HPDE6-E6E7 (cell line): Measurements from ENCODE around the gene HEXB.
"Not testable (repeated sequence)": the region's sequence is repeated elsewhere in the genome, so short reads cannot be mapped to it uniquely, and the experiment has no call there.

Source experiments
- DNase-seq: peaks from one replicate; pipeline ENCODE4 v3.0.0; 2011; ENCODE audit warnings: missing footprints; ENCODE audit errors: extremely low spot score

HEXB gene

DNA sequence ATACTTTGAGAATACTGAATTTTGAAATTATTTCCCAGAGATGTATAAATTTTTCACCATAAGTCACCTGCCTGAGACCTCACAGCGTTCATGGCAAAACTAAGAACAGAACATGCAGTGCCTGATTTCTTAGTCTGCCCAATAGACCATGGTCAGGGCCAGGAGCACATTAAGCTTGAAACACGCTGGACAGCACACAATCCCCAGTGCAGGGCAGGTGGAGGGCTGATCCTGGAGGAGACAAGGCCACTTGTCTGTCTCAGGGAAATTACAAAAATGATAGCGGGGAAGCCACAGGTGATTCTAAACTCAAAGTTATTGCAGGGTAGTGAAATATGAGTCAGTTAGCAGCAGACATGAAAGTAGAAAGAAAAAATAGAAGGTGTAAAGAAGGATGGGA lies 25.9 kb upstream of the HEXB start:
- no peak for DNase-seq

DNA sequence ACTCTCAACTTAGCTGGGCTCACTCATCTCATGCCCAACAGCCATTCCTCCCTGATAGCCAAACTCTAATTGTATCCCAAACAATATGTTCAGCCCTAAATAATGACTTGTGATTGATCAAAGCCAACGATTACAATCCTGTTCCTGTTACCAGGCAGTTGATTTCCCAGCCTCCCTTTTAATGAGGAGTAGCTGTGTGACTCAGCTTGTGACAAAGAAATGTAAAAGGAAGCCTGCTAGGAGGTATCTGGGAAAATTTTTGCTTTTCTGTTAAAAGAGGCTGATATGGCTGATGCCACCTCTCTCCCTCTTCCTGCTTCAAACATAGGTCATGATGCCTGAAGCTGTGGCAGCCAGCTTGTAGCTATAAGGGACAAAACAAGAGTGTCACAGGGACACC lies 24.9 kb upstream of the HEXB start:
- no peak for DNase-seq

DNA sequence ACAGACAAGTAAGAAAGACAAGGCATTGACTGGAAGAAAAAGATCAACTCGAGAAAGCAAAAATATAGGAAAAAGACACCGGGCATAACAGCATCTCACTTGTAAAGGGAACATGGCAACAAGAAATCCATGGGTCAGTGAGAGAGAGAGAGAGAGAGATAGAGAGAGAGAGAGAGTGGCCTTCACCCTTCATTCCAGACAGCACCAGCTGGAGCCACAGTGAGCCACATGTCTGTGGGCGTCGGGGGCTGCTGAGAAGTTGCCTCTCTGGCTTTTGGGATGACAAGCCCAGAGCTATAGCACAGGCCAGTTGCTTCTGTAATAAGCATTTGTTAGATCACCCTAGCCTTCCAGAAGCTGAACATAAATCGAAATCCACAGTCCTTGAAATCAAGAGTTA lies 24.2 kb upstream of the HEXB start:
- DNase-seq = no peak

DNA sequence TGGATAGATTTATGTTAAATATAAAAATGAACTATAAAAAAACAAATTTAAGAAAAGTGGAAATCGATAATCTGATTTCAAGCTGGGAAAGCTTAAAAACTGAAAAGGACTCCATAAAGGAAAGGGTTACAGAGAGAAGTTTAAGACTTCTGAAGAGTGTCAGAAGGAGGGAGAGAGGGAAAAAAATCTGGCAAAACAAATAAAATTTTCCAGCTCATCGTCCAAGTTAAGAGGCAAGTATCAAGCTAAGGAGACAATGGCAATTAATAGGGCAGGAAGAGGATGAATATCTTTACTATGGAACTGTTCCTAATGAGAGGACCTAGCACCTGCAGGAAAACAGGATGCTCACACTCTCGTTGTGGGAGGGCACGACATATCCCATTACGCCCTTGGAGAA lies 20.5 kb upstream of the HEXB start:
- DNase-seq = no peak

DNA sequence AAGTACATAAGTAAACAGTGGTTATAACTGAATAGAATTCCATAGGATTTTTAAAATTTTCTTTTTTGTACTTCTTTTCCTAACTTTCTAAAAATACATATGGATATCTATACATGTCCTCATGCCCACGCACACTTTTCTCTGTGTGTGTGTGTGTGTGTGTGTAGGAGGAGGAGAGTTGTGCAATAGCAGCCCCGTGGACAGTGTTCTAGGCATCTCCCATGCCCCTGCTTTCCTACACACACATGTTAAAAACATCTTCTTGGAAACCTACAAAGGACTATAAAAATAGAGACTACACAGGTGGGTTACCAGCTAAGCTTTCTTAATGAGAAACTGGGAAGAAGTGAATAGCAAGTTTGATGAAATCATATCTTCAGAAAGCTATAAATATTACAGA lies 19.8 kb upstream of the HEXB start:
- DNase-seq = no peak

DNA sequence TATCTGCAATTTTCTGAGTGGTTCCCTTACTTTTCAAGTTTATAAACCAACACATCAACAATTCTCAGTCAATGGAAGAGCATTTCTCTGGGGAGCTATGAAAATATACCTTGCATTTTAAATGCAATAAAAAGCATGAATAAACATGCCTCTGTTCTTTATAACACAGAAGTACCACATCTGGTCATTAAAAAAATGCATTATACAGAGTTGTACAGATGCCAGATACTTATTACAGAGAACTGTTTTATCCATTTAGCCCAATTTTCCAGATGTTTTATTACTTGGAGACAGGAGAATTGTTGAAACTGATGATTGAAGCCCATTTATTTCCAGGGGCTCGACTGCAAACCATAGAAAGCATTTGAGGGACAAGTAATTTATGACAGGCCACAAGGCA lies 19.2 kb upstream of the HEXB start:
- DNase-seq = no peak

DNA sequence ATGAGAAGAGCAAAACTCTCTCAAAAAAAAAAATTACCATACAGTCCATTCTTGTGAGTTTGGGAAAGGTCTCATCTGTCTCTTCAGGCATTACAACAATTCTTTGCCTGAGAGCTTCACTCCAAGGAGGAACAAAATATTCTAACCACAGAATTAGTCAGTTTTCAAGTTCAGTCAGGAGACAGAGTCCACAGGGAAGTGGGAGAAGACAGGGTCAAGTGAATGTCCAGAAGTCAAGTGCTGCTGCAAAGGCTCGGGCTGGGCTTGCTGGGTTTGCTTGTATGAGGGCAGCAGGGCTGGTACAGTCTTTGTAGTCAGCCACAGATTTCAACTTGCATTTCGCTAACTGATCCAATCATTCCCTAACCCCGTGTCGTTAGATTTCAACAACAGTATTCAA lies 17.6 kb upstream of the HEXB start:
- no peak for DNase-seq

DNA sequence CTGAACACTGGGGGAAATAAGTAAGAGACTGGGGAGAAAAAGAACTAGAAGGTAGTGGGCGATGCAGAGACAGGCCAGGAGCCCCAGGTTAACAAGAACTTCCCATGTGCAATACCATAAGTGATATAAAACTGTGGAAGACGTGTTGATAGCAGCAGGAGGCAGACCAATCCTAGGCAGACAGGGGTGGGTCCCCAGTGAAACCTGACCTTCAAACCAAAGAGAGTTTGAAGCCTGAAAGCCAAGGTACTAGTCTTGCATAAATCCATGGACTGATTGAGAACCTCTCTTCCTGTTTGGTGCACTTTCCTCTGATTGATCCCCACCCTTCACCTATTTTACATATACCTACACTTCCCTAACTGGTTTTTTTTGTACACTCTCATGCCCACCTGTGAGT lies 15.2 kb upstream of the HEXB start:
- DNase-seq = no peak

DNA sequence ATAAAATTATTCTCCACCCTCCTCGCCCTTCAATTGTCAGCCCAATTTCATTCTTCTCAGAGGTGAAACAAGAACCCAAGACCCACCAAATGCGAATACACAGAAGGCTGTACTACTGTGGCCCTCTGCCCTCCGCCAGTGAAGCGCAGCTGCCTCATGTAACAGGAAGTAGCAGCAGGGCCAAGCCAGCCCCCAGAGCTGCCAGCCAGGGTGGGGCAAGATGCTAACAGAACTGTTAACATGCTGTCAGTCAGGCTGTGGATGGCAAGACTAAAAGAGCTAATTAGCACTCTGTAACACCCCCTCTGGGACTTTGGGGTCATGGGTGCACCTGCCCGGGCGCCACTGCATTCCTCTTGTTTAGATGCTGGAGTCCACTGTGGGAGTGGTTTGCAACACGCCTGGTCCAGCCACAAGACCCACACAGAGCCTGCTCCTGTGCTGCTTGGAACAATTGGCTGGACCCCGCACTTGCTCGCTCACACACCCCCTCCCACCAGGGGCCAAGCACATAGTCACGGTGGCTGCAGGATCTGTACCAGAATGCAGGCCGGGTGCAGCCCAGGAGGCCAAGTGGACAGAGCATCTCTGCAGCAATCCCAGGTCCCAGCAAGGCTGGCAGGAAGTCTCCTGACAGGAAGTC lies 14.5 kb upstream of the HEXB start:
- DNase-seq = no peak

DNA sequence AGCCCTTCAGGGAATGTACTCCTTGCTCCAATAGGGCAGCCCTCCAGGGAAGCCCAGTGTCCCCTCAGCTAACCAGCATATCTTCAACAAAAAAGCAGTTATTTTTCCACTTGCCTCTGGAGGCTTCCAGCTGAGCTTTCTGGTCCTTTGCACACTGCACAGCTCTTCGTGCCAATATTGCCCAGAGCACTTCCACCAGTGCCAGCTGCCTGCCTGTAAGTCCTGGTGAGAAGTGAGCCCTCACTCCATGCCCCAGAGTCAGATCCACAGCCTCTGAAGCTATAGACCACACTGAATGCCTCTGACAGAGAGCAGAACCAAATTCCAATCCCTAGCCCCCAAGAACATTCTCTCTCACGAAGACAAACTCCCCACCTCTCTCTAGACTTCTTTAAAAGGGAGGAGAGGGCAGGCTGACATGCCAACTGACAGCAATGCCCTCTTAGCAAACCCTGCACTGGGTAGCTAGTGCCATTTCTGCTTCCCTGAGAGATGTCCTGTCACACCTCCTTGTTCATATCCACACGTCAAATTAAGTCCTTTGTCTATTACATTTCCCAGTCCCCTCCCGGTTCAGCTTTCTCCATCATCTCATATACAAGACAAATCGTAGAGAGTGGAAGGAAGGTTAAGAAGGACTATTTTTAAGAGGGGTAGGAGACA lies 12.7 kb upstream of the HEXB start:
- no peak for DNase-seq

DNA sequence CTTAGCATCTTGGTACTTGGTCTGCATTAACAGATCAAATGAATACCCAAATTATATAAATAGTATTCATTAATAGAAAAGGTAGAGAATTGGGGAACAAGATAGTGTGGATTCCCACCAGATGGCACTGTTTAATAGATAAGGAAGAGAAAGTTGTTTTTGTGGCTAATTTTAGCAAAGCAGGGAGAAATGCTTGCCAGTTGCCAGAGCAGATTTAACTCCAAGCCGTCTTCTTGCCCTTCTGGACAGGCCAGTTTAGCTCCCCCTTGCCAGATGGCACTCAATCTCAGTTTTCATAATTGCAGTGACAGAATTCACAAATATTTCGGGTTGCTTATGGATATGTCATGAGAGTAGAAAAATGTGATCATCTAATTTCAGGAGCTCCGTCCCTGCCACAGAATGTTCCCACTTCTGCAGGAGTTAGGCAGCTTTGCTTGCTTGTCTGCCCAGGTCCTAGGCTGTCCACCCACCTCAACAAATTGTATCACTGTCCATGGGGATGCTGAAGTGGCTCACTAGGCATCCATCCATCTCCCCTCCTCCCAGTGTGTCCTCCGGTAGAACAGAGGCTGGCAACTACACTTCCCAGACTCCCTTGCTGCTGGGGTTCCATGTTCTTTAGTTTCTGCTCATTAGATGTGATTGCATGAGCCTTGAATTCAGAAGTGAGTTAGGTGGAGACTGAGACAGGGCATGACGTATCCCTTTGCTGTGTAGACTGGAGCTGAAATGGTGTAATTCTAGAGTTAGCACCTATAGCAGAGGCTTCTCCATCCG lies 11.8 kb upstream of the HEXB start:
- DNase-seq = no peak

DNA sequence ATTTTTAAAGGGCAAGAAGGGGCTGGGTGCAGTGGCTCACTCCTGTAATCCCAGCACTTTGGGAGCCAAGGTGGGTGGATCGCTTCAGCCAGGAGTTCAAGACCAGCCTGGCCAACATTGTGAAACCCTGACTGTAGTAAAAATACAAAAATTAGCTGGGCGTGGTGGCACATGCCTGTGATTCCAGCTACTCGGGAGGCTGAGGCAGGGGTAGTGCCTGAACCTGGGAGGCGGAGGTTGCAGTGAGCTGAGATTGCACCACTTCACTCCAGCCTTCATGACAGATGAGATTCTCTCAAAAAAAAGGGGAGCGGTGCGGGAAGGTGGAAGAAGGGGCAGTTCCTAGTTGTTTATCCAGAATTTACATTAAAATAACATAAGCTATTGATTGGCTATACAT lies 8.6 kb upstream of the HEXB start:
- DNase-seq = not testable (repeated sequence)

DNA sequence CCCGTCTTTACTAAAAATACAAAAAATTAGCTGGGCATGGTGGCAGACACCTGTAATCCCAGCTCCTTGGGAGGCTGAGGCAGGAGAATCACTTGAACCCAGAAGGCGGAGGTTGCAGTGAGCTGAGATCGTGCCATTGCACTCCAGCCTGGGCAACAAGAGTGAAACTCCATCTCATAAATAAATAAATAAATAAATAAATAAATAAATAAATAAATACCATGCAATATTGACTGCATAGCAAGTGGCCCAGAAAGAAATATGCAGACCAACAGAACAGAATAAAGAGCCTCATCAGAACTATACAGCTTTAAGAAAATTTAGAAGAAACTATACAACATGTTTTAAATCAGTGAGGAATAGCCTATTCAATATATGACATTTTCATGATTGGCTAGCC lies 6.9 kb upstream of the HEXB start:
- DNase-seq = not testable (repeated sequence)

DNA sequence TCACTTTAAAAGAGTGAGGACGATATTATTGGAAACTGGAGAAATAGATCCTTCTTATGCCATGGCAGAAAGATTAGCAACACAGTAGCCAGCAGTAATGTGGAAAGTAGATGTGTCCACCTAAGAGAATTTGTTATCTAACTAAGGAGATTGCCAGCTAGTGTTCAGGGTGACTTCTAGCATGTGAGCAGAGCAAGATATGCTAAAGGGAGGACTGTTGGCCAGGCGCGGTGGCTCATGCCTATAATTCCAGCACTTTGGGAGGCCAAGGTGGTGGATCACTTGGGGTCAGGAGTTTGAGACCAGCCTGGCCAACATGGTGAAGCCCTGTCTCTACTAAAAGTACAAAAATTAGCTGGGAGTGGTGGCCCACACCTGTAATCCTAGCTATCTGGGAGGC lies 5.7 kb upstream of the HEXB start:
- DNase-seq = not testable (repeated sequence)

DNA sequence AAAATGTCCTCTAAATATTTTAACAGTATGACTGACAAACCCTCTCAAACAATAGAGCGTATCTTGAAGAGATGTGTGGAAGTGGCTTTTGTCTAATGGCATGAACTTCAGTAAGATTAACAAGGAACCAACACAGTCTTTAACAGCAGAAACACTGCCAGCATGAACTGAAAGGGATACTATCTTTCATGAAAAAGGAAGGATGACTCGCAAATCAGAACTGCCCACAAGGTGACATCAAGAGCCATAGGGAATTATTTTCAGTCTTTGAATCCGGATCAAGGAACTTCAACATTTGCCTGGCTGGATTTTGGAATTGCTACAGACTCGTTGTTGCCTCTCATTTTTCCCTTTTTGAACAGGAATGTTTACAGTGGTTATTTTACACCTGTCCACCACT lies 5.1 kb upstream of the HEXB start:
- DNase-seq = no peak

DNA sequence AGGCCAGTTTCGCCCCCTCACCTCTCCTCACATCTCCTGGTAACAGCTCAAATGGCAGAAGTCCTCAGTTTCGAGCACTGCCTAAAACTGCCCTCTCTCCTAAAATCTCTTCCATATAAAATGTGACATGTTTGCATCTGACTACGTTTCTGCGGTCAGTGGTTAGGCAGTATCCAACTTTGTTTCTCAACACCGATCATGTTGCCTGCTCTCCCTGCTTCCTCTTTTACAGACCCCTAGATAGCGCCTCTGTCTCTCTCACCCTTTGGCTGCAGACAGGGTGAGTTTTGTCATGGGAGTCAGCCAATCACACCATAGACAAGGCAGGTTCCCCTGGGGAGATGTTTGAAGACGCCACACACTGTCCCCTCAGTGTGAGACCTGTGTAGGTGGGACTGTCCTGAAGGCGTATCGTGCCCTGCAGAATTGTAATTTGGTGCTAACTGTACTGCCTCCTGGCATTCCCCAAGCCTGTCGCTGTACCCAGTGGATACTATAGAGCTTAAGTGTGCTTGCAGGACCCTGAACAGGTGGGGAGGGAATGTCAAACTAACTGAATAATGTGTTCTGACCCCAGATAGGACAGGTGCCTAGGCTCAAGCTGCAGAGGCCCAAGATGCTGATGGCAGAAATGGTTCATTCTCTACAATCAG lies 1.1 kb downstream of the HEXB start:
- no peak for DNase-seq

DNA sequence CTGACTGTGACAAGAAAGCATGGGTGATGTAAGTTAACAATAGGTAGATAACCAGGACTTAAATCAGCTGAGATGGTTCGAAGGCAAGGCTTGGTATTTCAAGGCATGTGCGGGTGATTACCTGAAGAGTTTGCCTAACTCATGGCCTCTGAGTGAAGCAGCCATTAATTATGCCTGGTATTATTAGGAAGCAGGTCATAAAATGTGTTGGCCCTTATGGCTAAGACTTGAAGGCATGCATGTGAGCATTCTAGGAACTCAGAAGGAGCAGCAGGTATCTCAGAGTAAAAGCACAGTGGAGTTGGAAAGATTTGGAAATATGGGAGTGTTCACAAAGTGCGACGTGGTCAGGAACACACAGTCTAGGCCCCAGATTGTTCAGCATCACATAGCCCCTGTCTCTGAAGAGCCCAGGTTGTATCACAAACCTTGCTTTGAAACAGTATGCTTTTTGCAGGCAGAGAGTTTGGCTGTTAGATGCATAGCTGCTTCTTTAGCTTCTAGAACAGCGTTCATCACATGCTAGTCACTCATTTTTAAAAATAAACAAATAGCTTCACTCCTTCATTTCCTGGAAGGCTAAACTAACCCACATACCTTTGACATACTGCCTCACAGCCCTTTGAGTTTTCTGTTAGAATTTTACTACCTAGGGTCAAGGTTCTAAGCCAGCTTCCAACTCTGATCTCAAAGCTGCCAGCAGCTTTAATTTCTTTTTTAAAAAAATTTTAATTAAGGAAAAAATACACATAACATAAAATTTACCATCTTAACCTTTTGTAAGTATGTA lies 2.1 kb downstream of the HEXB start:
- DNase-seq = no peak

DNA sequence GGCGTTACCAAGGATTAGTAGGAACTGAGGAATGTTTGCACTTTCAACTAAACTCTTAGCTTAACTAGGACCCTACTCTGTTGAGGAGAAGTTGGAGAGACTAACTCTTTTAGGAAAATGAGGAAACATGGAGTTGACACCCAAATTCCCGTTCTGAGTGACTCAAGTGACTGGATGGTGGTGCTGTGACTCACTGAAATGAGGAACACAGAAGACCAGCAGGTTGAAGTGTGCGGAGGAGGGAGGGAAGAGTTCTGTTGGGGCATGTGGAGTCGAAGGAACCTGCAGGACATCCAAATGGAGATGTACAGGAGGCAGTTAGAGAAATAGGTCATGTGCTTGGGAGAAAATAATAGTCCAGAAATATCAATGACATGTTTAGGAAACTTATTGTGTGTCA lies 8.2 kb downstream of the HEXB start:
- no peak for DNase-seq

DNA sequence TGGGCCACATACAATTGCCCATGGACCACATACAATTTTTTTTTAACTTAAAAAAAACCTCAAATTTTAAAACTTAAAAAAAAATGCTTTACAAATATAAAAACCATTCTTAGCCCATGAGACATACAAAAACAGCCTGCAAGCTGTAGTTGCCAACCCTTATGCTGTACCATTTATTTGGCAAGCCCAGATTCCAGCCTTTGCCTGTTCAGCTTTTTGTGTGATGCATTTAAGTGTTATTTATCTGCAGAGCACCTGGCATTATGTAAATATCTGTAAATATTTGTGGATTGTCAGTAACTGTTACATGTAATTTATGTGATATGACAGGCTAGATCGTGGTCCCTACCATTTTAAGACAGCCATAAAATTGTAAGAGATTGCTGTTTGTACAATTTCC lies 32.6 kb downstream of the HEXB start:
- DNase-seq = no peak

DNA sequence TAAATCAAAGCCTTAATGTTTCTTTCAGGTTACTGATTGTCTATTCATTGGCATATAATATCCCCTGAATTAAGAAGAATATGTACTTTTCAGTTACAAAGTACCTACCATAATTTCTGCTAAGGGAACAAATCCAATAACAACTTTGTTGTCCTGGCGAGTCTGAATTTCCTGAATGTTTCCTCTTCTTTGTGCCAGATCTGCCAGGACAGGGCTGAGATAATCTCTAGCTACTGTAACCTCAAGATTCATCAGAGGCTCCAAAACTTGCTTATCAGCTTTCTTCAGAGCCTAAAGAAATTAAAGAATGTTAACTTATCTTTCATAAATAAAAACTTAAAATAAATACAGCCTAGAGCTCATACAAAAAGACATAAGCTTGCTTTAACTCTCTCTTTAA lies 37.2 kb downstream of the HEXB start:
- DNase-seq = no peak

DNA sequence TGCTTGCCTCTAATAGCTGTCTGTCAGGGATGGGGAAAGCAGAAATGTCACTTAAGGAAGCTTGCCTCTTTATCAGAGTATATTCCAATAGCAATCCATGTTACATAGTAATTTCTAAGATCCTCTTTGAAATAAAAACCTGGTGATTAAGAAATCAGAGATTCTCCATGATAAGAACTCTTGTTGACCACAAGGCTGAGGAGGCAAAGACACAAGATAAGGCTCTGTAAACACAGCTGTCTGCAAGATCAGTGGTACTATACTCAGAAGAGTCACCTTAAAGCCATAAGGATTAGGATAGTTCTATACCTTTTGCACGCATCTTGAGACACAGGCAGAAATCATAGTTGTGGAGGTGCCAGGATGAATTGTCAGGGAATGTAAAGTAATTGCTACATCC lies 40.3 kb downstream of the HEXB start:
- DNase-seq = no peak

DNA sequence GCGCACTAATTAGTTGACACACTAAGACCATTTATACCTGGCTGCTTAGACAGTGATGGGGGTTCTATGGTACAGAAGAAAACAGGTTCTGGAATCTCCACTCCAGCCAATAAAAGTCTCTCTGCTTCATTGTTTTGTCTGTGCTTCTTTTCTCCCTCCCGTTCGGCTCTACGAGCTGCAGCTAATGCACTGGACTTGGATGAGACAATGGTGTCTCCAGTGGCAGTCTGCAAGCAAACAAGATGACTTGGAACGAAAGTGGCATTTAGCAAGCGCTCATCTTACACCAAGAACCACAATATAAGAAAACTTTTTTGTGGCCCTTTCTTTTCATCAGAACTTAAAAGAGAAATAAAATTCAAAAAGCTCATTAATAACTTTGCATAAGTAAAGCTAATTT lies 51.7 kb downstream of the HEXB start:
- no peak for DNase-seq
